GM10266 (cell line): ENCODE results near the gene STAT4.

Source experiments
- DNase-seq: peaks from one replicate; pipeline ENCODE4 v3.0.0; 2012; ENCODE audit errors: extremely low spot score
- CTCF ChIP-seq: IDR thresholded peaks from 2 replicates; pipeline ENCODE4 v1.5.1; 2012; ENCODE audit warnings: mild to moderate bottlenecking, low read depth; ENCODE audit not compliant: control insufficient read depth, insufficient read depth; ENCODE audit errors: missing control alignments

The STAT4 gene

GRCh38 chr2:191126386-191127085 is 24.3 kb downstream of the STAT4 start:
- TF ChIP-seq CTCF: no peak
- DNase-seq: no peak

GRCh38 chr2:191125646-191126045 is 25.1 kb downstream of the STAT4 start:
- no peak for DNase-seq
- TF ChIP-seq CTCF: no peak

GRCh38 chr2:191122638-191123294 is 28.0 kb downstream of the STAT4 start:
- peak; percentile 20 for DNase-seq
- no peak for TF ChIP-seq CTCF

GRCh38 chr2:191117341-191117740 is 33.5 kb downstream of the STAT4 start:
- TF ChIP-seq CTCF: no peak

GRCh38 chr2:191115804-191116203 is 35.0 kb downstream of the STAT4 start:
- DNase-seq: no peak
- TF ChIP-seq CTCF: no peak

More at GRCh38 chr2:191117341-191117740, 33.5 kb downstream of the STAT4 start:
- DNase-seq: no peak

- no peak for TF ChIP-seq CTCF
- no peak for DNase-seq
Observed at GRCh38 chr2:191115391-191115790, 35.4 kb downstream of the STAT4 start.

GRCh38 chr2:191114403-191114886 is 36.3 kb downstream of the STAT4 start:
- no peak for TF ChIP-seq CTCF
- peak; percentile 60 for DNase-seq
